ENCODE measurements around the gene PCLAF. TPM values are rescaled to one million over a fixed set of nuclear protein-coding genes. Genes with fewer than 3 reads are reported as not detected.

PCLAF gene
- total and polyA plus RNA-seq, 2 of the 13 experiments (the other 11 are each of a cell fraction or from before 2014, with no cell fraction given), result 98.6 to 98.9 TPM

- TF ChIP-seq TEAD3 (CRISPR knock-in tag; optimal IDR thresholded peaks at IDR 0.05; ENCODE audit: borderline replicate concordance) (peak; percentile 27), REPIN1 (CRISPR knock-in tag; IDR thresholded peaks at IDR 0.05; ENCODE audit: borderline replicate concordance, low read depth) (peak; percentile 69; the same call in 1 of the 2 replicates), GZF1 (CRISPR knock-in tag; IDR thresholded peaks at IDR 0.05) (no peak), NCOA1 (CRISPR knock-in tag; IDR thresholded peaks at IDR 0.05) (no peak), ZNF180 (CRISPR knock-in tag; IDR thresholded peaks at IDR 0.05; ENCODE audit: borderline replicate concordance, low read depth) (no peak), PHB2 (IDR thresholded peaks at IDR 0.05; ENCODE audit: partially characterized antibody) (no peak), ZNF605 (CRISPR knock-in tag; IDR thresholded peaks at IDR 0.05) (no peak), ZNF567 (CRISPR knock-in tag; IDR thresholded peaks at IDR 0.05; ENCODE audit: borderline replicate concordance) (no peak), ZNF766 (CRISPR knock-in tag; IDR thresholded peaks at IDR 0.05; ENCODE audit: borderline replicate concordance) (no peak), ZNF280D (CRISPR knock-in tag; IDR thresholded peaks at IDR 0.05) (no peak), HOXA7 (CRISPR knock-in tag; IDR thresholded peaks at IDR 0.05) (no peak), TBP (CRISPR knock-in tag; IDR thresholded peaks at IDR 0.05) (no peak), ZNF121 (CRISPR knock-in tag; IDR thresholded peaks at IDR 0.05) (no peak), ZNF83 (CRISPR knock-in tag; IDR thresholded peaks at IDR 0.05; ENCODE audit: borderline replicate concordance) (no peak), RARG (CRISPR knock-in tag; IDR thresholded peaks at IDR 0.05; ENCODE audit: low read depth) (no peak), THAP7 (CRISPR knock-in tag; IDR thresholded peaks at IDR 0.05) (no peak), KLF13 (CRISPR knock-in tag; IDR thresholded peaks at IDR 0.05) (no peak), ZBTB4 (CRISPR knock-in tag; IDR thresholded peaks at IDR 0.05; ENCODE audit: borderline replicate concordance) (no peak), ISL2 (CRISPR knock-in tag; IDR thresholded peaks at IDR 0.05) (no peak), NR1H2 (CRISPR knock-in tag; IDR thresholded peaks at IDR 0.05; ENCODE audit: borderline replicate concordance, low read depth) (no peak), TP53 (CRISPR knock-in tag; conservative IDR thresholded peaks at IDR 0.05) (no peak), ZBTB14 (CRISPR knock-in tag; IDR thresholded peaks at IDR 0.05) (no peak), ZNF431 (CRISPR knock-in tag; IDR thresholded peaks at IDR 0.05; ENCODE audit: borderline replicate concordance, low read depth) (no peak)
These were observed at the start of gene PCLAF (continued) for GRCh38 chr15:64381000-64381751.

Data from HepG2 (cell line).